Neural progenitor cell (in vitro differentiated cells): Measurements from ENCODE around the gene MOV10L1.

Experiments used
- EZH2 ChIP-seq: fragments of 200-600 bp; sonication (generic); IDR thresholded peaks from 2 replicates; pipeline ENCODE4 v1.6.1; 2017; ENCODE audit warnings: antibody characterized with exemption, mild to moderate bottlenecking, moderate library complexity
- TF ChIP-seq, protein P1 (sequence below): fragments of 200-600 bp; sonication (generic); IDR thresholded peaks from 2 replicates; pipeline ENCODE4 v1.5.1; 2017; ENCODE audit warnings: antibody characterized with exemption, mild to moderate bottlenecking

DNA sequence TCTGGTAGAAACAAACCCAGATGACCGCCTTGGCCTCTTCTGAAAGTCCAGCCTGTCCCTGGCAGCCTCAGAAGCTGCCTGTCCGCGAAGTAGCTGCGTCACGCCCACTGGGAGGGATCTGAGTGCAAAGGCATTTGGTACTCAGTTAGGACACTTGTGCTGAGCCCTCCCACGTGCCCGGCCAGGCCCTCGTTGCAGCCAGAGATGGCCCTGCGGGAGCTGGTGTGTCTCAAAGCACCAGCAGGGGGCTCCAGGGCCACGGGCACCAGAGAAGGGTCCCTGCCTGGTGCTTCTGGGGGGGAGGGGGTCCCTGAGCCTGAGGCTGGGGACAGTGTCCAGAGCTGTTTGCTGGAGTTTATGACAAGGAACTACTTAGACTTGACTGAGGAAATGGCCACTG lies 116.8 kb downstream of the MOV10L1 start:
- TF ChIP-seq, protein P1, sequence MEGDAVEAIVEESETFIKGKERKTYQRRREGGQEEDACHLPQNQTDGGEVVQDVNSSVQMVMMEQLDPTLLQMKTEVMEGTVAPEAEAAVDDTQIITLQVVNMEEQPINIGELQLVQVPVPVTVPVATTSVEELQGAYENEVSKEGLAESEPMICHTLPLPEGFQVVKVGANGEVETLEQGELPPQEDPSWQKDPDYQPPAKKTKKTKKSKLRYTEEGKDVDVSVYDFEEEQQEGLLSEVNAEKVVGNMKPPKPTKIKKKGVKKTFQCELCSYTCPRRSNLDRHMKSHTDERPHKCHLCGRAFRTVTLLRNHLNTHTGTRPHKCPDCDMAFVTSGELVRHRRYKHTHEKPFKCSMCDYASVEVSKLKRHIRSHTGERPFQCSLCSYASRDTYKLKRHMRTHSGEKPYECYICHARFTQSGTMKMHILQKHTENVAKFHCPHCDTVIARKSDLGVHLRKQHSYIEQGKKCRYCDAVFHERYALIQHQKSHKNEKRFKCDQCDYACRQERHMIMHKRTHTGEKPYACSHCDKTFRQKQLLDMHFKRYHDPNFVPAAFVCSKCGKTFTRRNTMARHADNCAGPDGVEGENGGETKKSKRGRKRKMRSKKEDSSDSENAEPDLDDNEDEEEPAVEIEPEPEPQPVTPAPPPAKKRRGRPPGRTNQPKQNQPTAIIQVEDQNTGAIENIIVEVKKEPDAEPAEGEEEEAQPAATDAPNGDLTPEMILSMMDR: peak; percentile 52
- no peak for TF ChIP-seq EZH2
